HTERT RPE-1 (cell line): ENCODE data around the gene ITFG2.
"Not testable (repeated sequence)": the region's sequence is repeated elsewhere in the genome, so short reads cannot be mapped to it uniquely, and the experiment has no call there.

Experiments used
- in situ Hi-C: fragments of 300-500 bp; cut with MboI; formaldehyde crosslinking; loops from 4 replicates; pipeline ENCODE4 v1.14.3; 2020; ENCODE audit warnings: low sequenced_read_pairs

Gene ITFG2

DNA sequence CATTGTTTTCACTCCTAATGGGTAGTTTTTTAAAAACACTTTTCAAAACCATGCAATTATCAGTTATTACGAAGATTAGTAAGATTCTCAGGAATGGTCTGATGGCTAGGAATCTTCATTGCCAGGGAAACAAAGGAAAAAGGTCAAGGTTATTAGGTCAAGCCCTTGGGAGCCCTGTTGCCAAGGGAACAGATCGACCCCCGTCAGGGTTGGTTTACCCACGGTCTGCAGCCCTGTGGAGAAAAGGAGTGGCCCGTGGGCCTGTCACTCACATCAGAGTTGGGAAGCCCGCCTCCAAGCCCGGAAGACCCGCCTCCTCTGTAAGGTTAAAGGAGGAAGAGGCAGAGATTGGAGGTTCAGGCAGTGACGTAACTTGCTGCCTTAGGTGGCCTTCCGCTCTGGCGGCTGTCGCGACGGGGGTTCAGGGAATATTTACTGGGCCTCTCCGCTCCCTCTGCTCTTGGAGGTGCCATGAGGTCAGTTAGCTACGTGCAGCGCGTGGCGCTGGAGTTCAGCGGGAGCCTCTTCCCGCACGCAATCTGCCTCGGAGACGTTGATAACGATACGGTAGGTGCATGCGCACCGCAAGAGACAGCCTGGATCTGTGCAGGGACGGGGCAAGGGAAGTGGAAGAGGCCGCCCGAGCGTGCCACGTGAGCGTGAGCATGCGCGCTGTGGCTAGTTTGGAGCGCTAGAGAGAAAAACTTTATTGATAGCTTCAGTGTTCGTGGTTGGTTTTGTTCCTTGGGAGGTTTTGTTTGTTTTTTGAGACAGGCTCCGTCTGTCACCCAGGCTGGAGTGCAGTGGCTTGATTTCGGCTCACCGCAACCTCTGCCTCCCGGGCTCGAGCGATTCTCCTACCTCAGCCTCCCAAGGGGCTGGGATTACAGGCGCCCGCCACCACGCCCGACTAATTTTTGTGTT is at the start of gene ITFG2:
Gene ITFG2, plus strand, starts transcription at position 379 of the 924 bp plus-strand sequence. Its CDS starts 93 bp downstream, at position 472.
- in situ Hi-C loops: no loop called here

DNA sequence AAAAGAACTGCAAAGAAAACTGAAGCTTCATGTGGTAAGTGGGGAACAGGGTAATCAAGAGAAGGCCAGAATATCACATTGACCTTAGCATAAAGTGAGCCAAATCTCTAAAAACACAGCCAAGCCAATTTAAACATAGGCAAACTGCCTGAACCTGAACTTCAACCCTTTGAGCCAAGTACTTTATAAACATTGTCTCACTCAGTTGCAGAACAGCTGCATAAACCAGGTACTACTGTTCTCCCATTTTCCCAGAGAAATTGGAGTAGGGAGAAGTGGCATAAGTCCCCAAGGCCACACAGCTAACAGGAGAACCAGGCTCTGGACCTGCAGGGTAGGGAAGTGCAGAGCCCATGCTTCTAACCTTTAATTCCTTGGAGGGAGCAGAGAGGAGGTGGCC is 48.1 kb upstream of the ITFG2 start:
- in situ Hi-C loops: no loop called here

DNA sequence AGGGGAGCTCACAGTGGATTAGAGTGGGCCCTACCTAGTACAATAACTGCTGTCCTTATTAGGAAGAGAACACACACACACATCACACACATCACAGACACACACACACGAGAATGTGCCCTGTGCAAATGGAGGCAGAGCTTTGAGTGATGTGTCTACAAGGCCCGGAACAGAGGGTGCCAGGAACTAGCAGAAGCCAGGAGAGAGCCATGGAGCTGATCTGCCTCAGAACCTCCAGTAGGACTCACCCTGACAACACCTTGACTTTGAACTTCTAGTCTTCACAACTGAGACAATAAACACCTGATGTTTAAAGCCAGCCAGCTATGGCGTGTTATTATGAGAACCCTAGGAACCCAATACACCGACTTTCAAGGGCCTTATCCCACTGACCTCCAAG is 47.4 kb upstream of the ITFG2 start:
- in situ Hi-C loops: no loop called here

DNA sequence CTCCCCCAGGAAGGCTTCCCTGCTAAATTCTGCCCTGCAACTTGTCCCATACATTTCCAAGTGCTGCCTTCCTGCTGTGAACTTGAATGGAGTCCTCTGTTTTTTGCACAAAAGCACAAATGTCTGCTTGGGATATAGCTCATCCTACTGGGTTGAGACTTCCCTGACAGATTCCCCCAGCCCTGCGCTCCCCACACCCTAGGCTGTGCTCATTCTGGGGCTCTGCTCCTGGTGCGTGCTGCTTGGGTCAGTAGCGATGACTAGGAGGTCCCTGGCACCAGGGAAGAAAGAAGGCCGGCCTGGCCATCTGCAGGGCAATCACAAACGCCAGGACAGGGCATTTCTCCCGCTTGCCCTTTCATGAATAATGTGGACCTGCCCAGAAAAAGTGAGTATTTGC is 46.9 kb upstream of the ITFG2 start:
- in situ Hi-C loops: no loop called here

DNA sequence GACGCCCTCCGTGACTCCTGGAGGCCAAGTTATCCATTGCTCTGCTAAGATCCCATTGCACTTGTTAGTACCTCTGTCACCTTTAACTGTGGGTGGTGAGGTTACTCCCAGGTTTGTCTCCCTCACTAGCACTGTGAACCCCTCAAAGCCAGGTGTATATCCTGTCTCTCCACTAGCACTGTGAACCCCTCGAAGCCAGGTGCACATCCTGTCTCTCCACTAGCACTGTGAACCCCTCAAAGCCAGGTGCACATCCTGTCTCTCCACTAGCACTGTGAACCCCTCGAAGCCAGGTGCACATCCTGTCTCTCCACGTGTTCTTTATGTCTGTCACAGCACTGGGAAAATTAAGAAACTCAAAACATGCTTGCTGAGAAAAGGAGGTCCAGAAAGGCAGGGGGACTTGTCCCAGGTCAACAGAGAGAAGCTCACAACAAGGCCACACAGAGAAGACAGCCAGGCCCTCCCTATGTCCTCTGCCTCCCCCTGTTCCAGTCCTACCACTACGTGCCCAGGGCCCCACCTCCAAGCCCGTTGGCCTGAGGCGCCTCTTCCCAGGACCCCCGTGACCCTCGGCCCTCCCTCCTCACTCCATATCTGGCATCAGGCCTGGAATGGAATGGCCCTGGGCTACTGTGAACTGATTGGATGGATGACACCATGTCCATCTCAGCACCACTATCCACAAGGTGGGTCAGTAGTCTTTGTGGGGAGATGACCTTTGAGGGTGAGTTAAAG is 44.1 kb upstream of the ITFG2 start:
- in situ Hi-C loops: no loop called here

DNA sequence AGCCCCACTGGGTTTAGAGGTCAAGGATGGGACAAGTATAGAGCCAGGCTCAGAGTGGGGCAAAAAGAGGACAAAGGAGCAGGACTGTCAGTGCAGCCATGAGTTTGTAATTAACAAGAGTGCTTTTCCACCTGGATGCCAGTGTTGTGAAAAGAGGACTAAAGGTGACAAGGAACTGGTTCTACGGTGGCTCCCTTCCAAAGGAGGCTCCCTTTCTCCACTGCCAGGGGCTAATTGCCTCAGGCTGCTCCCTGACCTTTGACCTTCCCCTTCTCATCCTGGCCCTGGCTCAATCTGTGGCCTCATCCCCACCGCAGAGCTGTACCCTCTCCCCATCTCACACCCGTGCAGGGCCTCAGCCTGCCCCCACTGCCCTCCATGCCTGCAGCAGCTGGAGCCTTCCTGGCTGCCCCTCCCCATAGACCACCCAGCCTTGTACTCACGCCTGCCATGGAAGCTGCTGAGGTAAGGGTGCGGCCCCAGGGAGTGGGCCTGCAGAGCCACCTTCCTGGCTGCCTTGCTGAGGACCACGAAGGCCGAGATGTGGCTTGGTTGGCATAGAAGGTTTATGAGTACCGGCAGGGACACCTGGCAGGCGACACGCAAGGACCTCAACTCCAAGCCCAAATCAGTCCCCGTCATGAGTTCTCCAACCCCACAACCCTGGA is 42.5 kb upstream of the ITFG2 start:
- in situ Hi-C loops: no loop called here

DNA sequence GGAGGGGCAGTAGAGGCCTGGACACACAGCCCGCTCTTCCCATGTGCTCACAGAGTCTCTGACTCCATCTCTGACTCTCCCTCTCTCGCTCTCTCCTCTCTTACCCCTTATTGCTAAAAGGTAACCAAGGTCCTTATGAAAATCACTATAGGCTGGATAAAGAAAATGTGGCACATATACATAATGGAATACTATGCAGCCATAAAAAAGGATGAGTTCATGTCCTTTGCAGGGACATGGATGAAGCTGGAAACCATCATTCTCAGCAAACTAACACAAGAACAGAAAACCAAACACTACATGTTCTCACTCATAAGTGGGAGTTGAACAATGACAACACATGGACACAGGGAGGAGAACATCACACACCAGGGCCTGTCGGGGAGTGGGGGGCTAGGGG is 41.9 kb upstream of the ITFG2 start:
- in situ Hi-C loops: not testable (repeated sequence)

DNA sequence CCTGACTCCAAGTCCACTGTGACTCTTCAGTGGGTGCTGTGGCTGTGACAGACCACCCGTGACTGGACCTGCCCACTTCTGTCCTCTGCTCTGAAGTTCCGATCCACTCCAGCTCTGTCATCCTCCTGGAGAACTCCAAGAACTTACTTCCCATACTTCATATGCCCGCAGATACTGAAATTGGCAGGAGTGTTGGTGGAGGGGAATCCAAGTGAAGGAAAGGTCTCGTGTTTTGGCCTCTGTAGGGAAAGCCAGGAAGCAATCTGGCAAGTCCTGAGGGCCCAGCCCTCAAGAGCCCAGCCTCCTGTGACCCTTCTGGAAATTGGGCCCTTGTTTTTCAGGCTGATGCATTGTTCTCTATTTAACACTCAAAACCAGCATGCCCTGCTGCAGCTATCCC is 40.1 kb upstream of the ITFG2 start:
- in situ Hi-C loops: no loop called here

DNA sequence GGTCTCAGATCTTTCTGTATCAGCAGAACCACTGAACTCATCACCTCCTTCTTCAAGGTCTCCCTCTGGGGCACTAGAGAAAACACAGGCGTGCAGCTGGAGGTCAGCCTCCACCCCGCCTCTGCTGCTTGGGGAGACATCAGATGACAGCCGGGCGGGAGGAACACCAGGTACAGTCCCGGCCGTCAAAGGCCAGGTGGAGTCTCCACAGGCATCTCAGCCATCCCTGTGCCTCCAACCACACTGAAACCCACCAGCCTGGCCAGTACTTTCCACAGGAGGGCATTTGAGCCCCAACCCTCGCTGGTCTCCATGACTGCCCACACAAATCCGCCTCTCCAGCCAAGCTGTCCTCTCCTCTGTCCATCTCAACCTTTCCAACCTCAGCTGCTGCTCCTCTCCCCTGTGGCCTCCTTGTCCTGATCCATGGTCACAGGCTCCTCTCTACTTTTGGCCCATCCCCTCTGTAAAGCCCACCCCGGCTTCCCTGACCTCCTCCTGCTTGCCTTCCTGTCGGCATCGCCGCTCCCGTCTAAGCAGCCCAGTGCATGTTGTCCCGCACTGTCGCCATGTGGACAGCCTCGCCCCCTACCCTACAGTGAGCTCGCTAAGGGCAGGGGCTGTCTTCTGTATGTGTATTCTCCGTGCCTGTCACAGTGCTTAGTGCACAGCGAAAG is 39.1 kb upstream of the ITFG2 start:
- in situ Hi-C loops: no loop called here

DNA sequence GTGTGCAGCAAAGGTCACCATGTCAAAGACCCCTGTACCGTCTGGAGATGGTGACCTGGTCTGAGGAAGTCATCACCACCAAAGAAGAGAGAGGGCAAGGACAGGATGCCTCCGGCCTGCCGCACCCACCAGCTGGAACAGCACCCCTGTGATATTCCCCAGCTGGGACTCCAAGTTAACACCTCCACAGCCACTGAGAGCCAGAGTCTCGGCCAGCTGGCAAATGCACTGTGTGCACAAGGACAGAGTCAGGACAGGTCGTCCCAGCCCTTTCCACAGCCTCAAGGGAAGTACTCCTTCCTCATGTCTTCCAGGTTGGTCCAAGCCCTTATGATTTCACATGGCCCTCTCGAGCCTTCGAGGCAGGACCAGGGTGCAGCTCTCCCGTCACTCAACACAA is 37.0 kb upstream of the ITFG2 start:
- in situ Hi-C loops: no loop called here

DNA sequence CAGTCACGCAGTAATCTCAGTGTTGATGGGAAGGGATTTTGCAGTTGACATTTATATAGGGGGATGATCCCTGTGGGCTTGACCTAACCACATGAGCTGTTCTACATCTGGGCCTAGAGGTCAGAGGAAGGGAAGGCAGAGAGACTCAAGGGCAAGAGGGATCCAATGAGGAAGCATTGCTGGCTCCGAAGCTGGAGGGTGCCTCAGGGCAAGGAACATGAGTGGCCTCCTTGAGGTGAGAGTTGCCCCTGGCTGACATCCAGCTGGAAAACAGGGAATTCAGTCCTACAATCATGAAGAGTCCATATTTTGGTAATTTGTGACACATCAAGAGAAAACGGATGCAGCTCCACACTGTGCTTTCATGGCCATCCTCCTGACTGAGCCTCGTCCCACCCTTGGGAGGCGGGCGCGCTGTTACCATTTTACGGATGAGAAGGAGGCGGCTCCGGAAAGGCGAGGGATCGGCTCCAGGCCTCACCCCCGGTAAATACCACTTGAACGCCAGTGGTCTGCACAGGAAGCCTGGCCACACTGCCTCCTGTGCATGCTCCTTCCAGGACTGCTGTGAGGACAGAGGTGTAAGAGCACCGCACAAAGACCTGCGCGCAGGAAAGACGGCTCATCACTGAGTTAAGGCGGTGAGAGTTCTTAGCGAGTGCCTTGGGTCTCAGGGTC is 36.2 kb upstream of the ITFG2 start:
- in situ Hi-C loops: no loop called here

DNA sequence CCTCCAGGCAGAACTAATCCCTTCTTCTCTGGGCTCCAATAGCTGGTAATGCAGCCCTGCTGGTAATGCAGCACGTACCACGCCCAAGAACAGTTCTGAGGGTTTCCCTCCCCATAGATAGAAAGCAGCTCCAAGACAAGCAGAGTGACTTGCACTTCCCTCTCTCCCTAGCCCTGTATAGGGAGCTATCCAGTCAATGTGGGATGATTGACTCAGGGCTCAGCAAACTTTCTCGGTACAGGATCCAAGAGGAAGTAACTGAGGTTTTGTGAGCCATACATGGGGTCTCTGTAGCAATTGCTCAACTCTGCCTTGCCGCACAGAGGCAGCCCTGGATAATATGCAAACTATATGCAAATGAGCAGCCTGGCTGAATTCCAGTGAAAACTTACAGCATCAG is 33.2 kb upstream of the ITFG2 start:
- in situ Hi-C loops: no loop called here

DNA sequence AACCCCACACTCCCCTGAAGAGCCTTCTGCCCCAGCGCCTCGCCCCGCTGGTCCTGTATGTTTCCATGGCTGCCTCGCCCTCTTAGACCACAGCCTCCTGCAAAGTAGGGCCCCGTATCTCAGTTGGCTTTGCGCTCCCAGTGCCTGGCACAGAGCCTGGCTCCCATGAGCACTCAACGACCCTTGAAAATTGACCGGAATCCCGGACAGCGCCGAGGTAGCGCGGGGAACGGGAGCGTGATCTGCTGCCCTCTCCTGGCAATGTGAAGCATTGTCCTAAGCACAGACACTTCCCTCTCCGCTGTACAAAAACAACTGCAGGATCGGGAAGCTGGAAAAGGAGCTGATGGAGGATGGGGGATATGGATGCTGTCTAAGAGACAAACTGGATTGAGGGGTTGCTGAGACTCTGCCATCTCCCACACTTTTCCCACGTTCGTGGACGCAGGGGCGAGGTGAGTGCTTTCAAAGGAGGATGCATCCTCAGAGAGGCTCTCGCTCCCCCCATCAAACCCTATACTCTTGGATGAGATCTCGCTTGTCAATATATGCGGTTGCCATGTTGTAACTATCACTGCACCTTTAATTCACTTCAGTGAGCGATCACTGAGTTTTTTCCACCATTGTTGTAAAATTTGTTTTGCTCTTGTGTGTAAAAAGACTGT is 28.4 kb upstream of the ITFG2 start:
- in situ Hi-C loops: no loop called here

DNA sequence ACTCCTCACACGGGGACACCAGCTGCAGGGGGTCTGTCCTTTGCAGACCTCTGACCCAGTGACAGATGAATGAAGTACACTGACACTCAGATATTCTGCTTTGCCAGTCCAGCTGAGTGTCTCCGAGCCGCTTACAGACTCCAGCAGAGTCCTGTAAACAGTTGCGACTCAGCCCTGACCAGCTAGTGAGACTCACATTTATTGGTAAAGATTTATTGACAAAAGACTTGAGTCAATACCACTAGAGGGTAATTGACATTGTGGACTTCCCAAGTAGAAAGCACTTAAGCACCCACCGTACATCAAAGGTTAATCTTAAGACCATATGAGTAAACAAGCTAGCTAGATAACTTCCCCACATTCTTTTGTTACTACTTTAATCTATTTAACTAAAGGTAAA is 27.5 kb upstream of the ITFG2 start:
- in situ Hi-C loops: no loop called here

DNA sequence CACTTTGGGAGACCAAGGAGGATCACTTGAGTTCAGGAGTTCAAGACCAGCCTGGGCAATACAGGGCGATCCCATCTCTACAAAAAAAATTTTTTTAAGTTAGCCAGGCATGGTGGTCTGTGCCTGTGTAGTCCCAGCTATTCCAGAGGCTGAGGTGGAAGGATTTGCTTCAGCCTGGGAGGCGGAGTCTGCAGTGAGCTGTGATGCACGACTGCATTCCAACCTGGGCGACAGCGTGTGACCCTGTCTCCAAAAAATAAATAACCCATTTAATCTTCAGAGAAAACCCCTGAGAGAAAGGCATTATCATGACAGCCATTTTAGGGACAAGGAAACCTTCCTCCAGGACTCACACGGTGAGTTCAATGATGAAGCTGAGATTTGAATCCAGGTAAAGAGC is 21.4 kb upstream of the ITFG2 start:
- in situ Hi-C loops: no loop called here

DNA sequence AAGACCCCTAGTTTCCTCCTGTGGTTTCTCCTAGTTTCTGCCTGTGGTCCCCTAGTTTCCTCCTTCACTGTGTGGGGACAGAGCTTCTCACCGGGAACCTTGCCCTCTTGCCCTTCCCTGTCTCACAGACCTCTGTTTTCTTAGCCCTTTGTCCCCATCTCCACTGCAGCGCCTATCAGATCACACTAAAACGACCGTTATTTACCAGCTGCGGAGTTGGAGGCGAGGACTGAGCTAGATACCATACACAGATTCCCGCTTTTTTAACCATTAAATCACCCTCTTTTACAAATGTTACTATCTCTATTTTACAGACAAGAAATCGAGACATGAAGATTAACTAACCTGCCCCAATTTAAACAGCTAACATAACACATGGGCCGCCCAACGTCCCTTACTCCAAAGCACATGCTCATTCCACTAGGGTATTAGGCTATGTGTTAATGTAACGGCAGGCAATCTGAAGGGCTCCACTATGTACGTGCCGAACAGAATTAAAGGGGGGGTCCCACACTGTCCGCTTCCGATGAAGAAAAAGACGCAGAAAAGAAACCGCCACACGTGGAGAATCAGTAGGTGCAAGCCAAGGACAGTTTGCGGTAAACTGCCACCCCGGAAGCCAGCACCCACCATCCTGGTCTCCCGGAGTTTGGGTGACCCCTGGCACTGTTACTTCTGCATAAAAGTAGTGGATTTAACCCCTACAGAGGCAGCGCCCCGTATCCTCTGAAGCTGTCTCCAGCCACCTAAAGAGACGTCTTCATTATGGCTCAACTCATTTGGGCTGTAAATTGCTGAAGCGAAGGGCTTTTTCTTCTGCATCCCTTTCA is 19.6 kb upstream of the ITFG2 start:
- in situ Hi-C loops: no loop called here

DNA sequence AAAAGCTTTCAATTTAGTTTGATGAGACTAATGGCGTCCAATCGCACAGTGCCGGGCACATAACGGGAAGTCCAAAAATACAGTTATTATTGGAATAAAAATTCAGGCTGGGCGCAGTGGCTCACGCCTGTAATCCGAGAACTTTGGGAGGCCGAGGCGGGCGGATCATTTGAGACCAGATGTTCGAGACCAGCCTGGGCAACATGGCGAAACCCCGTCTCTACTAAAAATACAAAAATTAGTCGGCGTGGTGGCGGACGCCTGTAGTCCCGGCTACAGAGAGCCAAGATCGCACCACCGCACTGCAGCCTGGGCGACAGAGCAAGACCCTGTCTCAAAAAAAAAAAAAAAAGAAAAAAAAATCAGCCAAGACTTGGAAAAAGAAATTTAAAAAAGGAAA is 18.9 kb upstream of the ITFG2 start:
- in situ Hi-C loops: no loop called here

DNA sequence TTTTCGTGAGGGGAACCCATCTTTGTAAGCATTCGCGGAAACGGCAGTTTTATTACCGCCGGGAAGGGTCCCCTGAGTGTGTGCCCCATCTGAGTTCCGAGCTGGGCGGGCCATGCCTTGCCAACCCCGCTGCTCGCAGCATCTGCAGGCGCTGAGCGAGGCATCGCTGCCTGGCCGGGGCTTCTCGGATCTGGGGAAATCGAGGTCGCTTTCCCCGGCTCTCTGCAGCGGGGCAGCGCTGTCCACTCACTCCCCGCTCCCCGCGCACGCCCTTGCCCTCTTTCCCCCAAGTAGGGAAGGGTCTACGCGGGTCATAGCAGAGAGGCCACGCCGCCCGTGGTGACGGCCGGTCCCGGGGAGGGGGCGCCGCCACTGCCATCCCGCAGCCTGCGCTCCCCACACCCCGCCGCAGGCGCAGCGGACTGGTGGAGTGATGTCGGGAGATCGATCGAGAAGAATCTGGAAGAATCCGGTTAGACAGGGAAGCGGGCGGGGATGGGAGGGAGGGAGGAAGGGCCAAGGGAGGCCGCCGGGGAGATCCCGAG is 18.2 kb upstream of the ITFG2 start:
- in situ Hi-C loops: no loop called here

DNA sequence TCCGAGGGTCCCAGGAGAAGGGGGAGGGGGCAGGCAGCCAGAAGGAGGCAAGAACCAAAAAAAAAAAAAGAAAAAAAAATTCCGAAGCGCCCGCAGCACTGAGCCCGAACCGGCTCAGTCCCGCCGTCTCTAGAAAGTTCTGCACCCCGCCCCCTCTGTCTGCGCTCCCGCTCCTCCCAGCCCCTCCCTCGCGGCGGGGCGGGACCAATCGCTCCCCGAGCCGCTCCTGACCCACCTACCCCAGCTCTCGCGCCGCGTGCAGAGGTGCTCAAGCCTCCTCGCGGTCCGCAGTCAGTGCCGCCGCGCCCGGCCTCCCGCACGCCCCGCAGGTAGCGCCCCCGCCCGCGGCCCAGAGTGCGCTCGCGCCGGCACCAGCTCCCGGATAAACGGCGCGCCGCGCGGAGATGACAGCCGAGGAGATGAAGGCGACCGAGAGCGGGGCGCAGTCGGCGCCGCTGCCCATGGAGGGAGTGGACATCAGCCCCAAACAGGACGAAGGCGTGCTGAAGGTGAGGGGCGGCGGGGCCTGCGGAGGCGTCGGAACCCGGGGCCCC is 17.7 kb upstream of the ITFG2 start, which contains the start of gene FKBP4:
Gene FKBP4, plus strand, starts transcription at position 235 of the 554 bp plus-strand sequence. Its CDS starts 170 bp downstream, at position 405.
- in situ Hi-C loops: no loop called here
